ENCODE data around the gene NLK.

The NLK gene

DNA sequence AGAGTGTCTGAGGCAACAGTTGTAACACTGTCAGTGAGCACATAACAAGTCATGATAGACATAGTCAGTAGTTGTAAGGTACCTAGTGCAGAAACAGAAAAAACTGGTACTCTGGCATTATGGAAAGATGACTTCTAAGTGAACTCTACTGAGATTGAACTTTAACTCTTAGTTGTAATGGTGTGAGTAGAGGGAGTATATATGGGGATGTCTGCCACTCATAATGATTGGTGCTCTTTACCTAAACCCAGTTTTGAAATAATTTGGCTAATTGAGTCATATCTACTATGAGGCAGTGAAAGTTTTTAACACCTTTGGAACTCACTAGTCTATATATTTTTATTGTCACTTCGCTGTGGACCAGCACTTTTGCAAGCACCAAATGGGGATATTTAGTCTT lies 6.6 kb downstream of the NLK start:
- Histone ChIP-seq H3K4me1 (ENCODE audit: control insufficient read depth, insufficient read depth, low read length, unreplicated experiment) (peaks cover 24% of the 10 kb centered on the region), H3K27ac (ENCODE audit: low read depth, low read length) (no peak overlapping the region), H3K4me3 (ENCODE audit: low read depth, low read length) (no peak overlapping the region), H3K79me2 (ENCODE audit: control insufficient read depth, insufficient read depth, low read length, unreplicated experiment) (peaks cover 80% of the 10 kb centered on the region), H3K36me3 (ENCODE audit: insufficient read depth, low read length) (0 out of 2 replicates have a peak, but pooled peaks cover 3% of the 10 kb centered on the region), H3K27me3 (ENCODE audit: insufficient read depth, low read length) (no peaks in the 10 kb centered on the region), H2AFZ (ENCODE audit: low read length, unreplicated experiment) (no peak overlapping the region)

DNA sequence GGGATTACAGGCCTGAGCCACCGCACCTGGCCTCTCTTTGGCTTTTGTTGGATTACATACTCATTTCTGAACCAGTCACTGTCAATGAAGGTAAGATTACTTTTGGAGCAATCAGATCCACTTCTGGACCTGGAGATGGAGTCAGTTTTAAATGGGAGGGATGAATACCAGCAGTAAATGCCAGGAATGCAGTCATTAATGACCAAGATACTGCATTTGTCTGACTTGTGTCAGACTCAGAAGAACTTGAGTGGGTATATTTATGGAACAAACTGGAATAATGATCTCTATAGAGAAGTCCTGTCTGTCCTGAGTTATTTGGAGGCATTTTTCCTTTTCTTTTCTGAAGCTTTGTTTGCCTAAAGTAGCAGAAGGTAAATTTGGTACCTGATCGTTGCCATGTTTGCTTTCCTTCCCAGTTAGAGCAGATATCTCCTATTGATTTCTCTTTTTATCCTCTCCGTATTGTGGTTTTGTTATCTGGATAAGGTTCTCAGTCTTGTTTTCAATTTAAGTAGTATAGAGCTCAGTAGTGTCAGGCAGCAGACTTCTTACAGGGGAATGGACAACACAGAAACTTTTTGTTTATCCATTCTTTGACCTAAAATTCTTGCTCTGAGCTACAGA lies 10.7 kb downstream of the NLK start:
- peaks cover 61% of the 10 kb centered on the region for H3K79me2 ChIP-seq (ENCODE audit: control insufficient read depth, insufficient read depth, low read length, unreplicated experiment)
- peaks cover 11% of the 10 kb centered on the region for H3K4me1 ChIP-seq (ENCODE audit: control insufficient read depth, insufficient read depth, low read length, unreplicated experiment)
- H3K4me3 ChIP-seq (ENCODE audit: low read depth, low read length), result no peak overlapping the region
- no peak overlapping the region for H3K27ac ChIP-seq (ENCODE audit: low read depth, low read length)
- no peaks in the 10 kb centered on the region for H3K27me3 ChIP-seq (ENCODE audit: insufficient read depth, low read length)
- no peak overlapping the region for H2AFZ ChIP-seq (ENCODE audit: low read length, unreplicated experiment)
- H3K36me3 ChIP-seq (ENCODE audit: insufficient read depth, low read length), result no peaks in the 10 kb centered on the region

DNA sequence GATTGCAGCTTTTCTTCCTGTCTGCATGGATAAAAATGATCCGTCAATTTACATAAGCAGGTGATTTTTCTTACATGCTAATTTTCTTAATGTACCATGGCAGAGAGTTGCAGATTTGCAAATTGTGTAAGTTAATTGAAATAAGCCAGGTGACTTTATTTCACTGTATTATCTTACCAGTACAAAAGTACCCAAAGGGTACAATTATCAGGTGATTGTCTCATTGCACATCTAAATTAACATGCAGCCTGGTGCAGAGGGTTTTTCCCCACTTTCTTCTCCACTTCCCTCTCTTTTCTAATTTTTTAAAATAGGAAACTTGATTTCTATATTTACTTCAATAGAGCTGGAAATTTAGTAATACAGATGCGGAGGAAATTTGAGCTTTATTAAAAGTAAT lies 11.2 kb downstream of the NLK start:
- no peak overlapping the region for H3K4me3 ChIP-seq (ENCODE audit: low read depth, low read length)
- H3K4me1 ChIP-seq (ENCODE audit: control insufficient read depth, insufficient read depth, low read length, unreplicated experiment), result peaks cover 11% of the 10 kb centered on the region
- H2AFZ ChIP-seq (ENCODE audit: low read length, unreplicated experiment), result no peak overlapping the region
- H3K36me3 ChIP-seq (ENCODE audit: insufficient read depth, low read length), result no peaks in the 10 kb centered on the region
- no peak overlapping the region for H3K27ac ChIP-seq (ENCODE audit: low read depth, low read length)
- H3K79me2 ChIP-seq (ENCODE audit: control insufficient read depth, insufficient read depth, low read length, unreplicated experiment), result peaks cover 61% of the 10 kb centered on the region
- H3K27me3 ChIP-seq (ENCODE audit: insufficient read depth, low read length), result no peaks in the 10 kb centered on the region

DNA sequence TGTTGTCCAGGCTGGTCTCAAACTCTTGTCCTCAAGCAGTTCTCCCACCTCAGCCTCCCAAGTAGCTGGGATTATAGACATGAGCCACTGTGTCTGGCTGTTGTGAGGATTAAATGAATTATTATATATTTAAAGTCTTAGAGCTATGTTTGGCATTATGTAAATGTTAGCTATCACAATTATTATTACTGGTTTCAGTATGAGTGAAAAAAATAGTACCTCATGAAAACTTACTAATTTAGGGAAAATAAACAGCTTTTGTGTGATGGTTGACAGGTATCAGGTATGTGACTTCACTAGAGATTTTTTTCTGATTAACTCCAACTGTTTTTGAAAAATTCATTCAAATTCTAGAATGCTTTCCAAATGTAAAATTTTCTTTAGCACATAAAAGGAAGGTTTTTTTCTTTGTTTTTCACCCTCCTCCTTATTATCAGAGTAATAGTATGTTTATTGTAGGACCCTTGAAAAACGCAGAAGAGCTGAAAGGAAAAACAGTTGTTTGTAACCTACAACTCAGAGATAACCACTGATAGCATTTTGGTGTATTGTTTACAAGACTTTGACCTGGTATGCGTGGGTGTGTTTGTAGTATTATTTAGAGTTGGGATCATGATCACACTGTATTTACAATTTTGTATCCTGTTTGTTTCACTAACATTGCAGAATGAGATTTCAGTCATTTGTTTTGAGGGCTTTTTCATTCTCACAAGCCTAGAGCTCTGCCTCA lies 13.2 kb downstream of the NLK start:
- Histone ChIP-seq H3K27ac (ENCODE audit: low read depth, low read length) (no peak overlapping the region), H3K4me1 (ENCODE audit: control insufficient read depth, insufficient read depth, low read length, unreplicated experiment) (peaks cover 11% of the 10 kb centered on the region)

DNA sequence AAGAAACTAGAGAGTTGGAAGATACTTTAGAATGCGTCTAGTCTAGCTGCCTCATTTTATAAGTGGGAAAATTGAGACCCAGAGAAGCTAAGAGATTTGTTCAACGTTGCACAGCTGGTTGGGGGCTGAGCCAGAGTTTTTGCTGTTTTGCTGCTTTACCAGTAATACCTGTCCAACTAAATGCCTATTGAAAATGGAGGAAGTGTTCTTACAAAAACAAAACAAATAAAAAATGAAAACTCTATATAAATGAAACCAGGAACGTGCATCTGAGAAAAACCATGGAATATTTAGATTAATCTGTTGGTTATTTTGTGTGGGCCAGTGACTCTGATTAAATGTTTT lies 13.8 kb downstream of the NLK start:
- no peak overlapping the region for H2AFZ ChIP-seq (ENCODE audit: low read length, unreplicated experiment)
- no peaks in the 10 kb centered on the region for H3K36me3 ChIP-seq (ENCODE audit: insufficient read depth, low read length)
- H3K79me2 ChIP-seq (ENCODE audit: control insufficient read depth, insufficient read depth, low read length, unreplicated experiment), result peaks cover 57% of the 10 kb centered on the region
- no peak overlapping the region for H3K27ac ChIP-seq (ENCODE audit: low read depth, low read length)
- no peaks in the 10 kb centered on the region for H3K27me3 ChIP-seq (ENCODE audit: insufficient read depth, low read length)
- no peak overlapping the region for H3K4me3 ChIP-seq (ENCODE audit: low read depth, low read length)
- H3K4me1 ChIP-seq (ENCODE audit: control insufficient read depth, insufficient read depth, low read length, unreplicated experiment), result peaks cover 11% of the 10 kb centered on the region

More for the DNA sequence above, 13.2 kb downstream of the NLK start:
- no peaks in the 10 kb centered on the region for H3K27me3 ChIP-seq (ENCODE audit: insufficient read depth, low read length)
- H3K4me3 ChIP-seq (ENCODE audit: low read depth, low read length), result no peak overlapping the region
- no peak overlapping the region for H2AFZ ChIP-seq (ENCODE audit: low read length, unreplicated experiment)
- peaks cover 52% of the 10 kb centered on the region for H3K79me2 ChIP-seq (ENCODE audit: control insufficient read depth, insufficient read depth, low read length, unreplicated experiment)
- H3K36me3 ChIP-seq (ENCODE audit: insufficient read depth, low read length), result no peaks in the 10 kb centered on the region

DNA sequence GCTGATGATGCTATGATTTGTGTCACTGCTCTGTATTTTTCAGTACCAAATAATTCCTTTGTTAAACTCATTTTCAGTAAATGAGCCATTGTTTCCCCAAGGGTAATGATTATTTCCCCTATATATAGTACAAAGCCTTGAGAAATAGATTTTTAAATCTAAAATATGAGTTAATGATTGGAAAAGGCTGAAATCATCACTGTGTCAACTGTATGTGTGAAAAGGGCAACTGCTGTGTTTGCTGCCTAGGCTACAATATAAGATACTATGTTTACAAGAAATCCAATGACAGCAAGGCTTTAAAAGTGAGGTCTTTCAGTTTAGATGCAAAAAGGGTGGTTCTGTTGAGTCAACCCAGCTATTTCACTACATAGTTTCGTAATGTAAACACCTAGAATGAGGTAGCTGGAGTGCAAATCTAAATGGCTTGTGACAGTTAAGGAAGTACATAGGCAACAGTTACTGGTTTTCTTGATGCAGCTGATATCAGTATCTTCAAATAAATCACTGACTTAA lies 15.3 kb downstream of the NLK start:
- no peaks in the 10 kb centered on the region for H3K27me3 ChIP-seq (ENCODE audit: insufficient read depth, low read length)
- H3K36me3 ChIP-seq (ENCODE audit: insufficient read depth, low read length), result no peaks in the 10 kb centered on the region
- H2AFZ ChIP-seq (ENCODE audit: low read length, unreplicated experiment), result no peak overlapping the region
- peaks cover 61% of the 10 kb centered on the region for H3K79me2 ChIP-seq (ENCODE audit: control insufficient read depth, insufficient read depth, low read length, unreplicated experiment)
- peaks cover 11% of the 10 kb centered on the region for H3K4me1 ChIP-seq (ENCODE audit: control insufficient read depth, insufficient read depth, low read length, unreplicated experiment)
- H3K27ac ChIP-seq (ENCODE audit: low read depth, low read length), result peak overlapping the region; percentile 30; the same call in 1 of the 2 replicates
- no peak overlapping the region for H3K4me3 ChIP-seq (ENCODE audit: low read depth, low read length)

DNA sequence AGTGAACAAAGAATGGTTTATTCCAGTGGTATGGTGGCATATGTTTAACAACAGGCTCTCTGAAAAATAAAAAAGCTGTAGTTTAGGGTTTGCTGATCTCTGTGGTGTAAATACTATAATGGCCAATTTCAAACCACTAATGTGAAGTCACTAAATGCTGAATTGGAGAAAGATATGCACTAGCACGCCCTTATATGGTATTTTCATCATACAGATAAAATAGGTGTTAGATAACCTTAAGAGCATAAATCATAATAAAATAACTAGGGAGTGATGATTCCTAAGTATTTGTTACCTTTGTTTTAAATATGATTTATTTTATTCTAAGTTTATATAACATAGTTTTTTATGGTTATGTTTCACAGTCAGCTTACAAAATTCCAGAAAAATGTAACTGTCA lies 17.2 kb downstream of the NLK start:
- Histone ChIP-seq H3K79me2 (ENCODE audit: control insufficient read depth, insufficient read depth, low read length, unreplicated experiment) (peaks cover 63% of the 10 kb centered on the region), H2AFZ (ENCODE audit: low read length, unreplicated experiment) (no peak overlapping the region), H3K27ac (ENCODE audit: low read depth, low read length) (no peak overlapping the region), H3K4me3 (ENCODE audit: low read depth, low read length) (no peak overlapping the region), H3K36me3 (ENCODE audit: insufficient read depth, low read length) (no peaks in the 10 kb centered on the region), H3K4me1 (ENCODE audit: control insufficient read depth, insufficient read depth, low read length, unreplicated experiment) (peaks cover 11% of the 10 kb centered on the region), H3K27me3 (ENCODE audit: insufficient read depth, low read length) (no peaks in the 10 kb centered on the region)

DNA sequence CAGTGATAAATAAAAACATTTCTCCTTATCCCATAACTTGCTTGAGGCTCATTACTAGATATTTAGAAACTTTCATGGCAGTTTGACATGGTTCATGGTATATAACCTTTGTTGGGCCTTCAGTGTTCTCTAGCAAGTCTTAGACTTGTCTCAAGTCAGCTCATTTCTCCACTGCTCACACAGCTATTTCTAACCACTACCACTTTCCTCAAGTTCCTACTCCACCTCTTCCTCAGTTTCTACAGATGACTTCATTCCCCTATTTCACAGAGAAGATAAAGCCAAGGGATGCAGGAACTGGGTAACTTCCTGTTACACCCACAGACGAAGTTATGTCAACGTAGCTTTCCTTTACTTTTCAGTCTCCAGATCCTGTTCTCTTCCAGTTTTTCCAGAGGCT lies 23.2 kb downstream of the NLK start:
- Histone ChIP-seq H3K27ac (ENCODE audit: low read depth, low read length) (no peak overlapping the region), H3K36me3 (ENCODE audit: insufficient read depth, low read length) (peaks cover under 1% of the 10 kb centered on the region; the same call in 1 of the 2 replicates), H3K4me3 (ENCODE audit: low read depth, low read length) (no peak overlapping the region), H2AFZ (ENCODE audit: low read length, unreplicated experiment) (no peak overlapping the region), H3K79me2 (ENCODE audit: control insufficient read depth, insufficient read depth, low read length, unreplicated experiment) (peaks cover 65% of the 10 kb centered on the region), H3K27me3 (ENCODE audit: insufficient read depth, low read length) (no peaks in the 10 kb centered on the region), H3K4me1 (ENCODE audit: control insufficient read depth, insufficient read depth, low read length, unreplicated experiment) (peaks cover 7% of the 10 kb centered on the region)

DNA sequence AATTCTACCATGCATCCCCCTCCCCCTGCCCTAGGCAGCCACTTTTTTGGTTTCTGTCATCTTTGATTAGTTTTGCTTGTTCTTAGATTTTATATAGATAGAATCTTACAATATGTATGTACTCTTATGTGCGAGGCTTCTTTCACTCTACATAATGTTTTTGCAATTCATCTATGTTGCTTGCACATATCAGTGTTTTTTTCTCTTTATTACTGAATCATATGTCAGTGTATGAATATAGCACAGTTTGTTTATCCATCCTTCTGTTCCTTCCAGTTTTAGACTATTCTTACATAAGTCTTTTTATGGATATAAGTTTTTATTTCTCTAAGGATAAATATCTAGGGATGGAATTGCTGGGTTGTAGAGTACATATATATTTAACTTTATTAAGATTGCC lies 26.6 kb downstream of the NLK start:
- Histone ChIP-seq H2AFZ (ENCODE audit: low read length, unreplicated experiment) (no peak overlapping the region), H3K36me3 (ENCODE audit: insufficient read depth, low read length) (peaks cover 5% of the 10 kb centered on the region), H3K4me1 (ENCODE audit: control insufficient read depth, insufficient read depth, low read length, unreplicated experiment) (peaks cover 7% of the 10 kb centered on the region), H3K27ac (ENCODE audit: low read depth, low read length) (no peak overlapping the region), H3K4me3 (ENCODE audit: low read depth, low read length) (no peak overlapping the region), H3K79me2 (ENCODE audit: control insufficient read depth, insufficient read depth, low read length, unreplicated experiment) (peaks cover 61% of the 10 kb centered on the region), H3K27me3 (ENCODE audit: insufficient read depth, low read length) (no peaks in the 10 kb centered on the region)

DNA sequence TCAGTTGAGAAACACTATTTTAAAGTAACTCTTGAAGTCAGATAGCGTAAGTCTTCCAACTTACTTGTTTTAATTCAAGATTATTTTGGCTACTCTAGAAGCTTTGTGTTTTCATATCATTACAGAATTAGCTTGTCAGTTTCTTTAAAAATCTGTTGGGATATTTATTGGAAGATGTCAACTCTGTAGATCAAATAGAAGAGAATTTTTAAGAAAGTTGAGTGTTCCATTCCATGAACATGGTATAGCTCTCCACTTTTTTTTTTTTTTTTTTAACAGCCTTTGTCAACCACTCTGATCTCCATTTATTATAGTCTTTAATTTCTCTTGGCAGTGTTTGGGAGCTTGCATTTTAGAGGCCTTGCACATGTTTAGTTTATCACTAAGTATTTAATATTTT lies 28.7 kb downstream of the NLK start:
- no peak overlapping the region for H3K4me3 ChIP-seq (ENCODE audit: low read depth, low read length)
- H2AFZ ChIP-seq (ENCODE audit: low read length, unreplicated experiment), result no peak overlapping the region
- H3K36me3 ChIP-seq (ENCODE audit: insufficient read depth, low read length), result peaks cover 5% of the 10 kb centered on the region
- no peaks in the 10 kb centered on the region for H3K27me3 ChIP-seq (ENCODE audit: insufficient read depth, low read length)
- no peaks in the 10 kb centered on the region for H3K4me1 ChIP-seq (ENCODE audit: control insufficient read depth, insufficient read depth, low read length, unreplicated experiment)
- peaks cover 55% of the 10 kb centered on the region for H3K79me2 ChIP-seq (ENCODE audit: control insufficient read depth, insufficient read depth, low read length, unreplicated experiment)
- no peak overlapping the region for H3K27ac ChIP-seq (ENCODE audit: low read depth, low read length)
